H9 (cell line): ENCODE data around the gene TCAF1. TPM values are rescaled to one million over a fixed set of nuclear protein-coding genes. Genes with fewer than 3 reads are reported as not detected.
"Not testable (repeated sequence)": the region's sequence is repeated elsewhere in the genome, so short reads cannot be mapped to it uniquely, and the experiment has no call there.

Experiments
- DNase-seq: peaks from one replicate; pipeline ENCODE4 v3.0.0-alpha.2; 2017
- H2AFZ ChIP-seq: one replicate; pipeline ENCODE4 v1.6.1; 2013; ENCODE audit warnings: mild to moderate bottlenecking, low read length, control low read depth, moderate library complexity
- H2AK5ac ChIP-seq: 2 replicates; pipeline ENCODE4 v1.6.1; 2013; ENCODE audit warnings: low read length, control low read depth, mixed read lengths; ENCODE audit not compliant: insufficient read length
- H2BK120ac ChIP-seq: one replicate; pipeline ENCODE4 v1.6.1; 2013; ENCODE audit warnings: low read depth, mild to moderate bottlenecking, low read length, control low read depth, inconsistent platforms; ENCODE audit not compliant: poor library complexity, severe bottlenecking
- H2BK12ac ChIP-seq: 2 replicates; pipeline ENCODE4 v1.6.1; 2013; ENCODE audit warnings: low read length, control low read depth, mixed read lengths, low read depth; ENCODE audit not compliant: insufficient read length
- H2BK15ac ChIP-seq: 2 replicates; pipeline ENCODE4 v1.6.1; 2013; ENCODE audit warnings: low read depth, low read length, control low read depth
- H2BK20ac ChIP-seq: one replicate; pipeline ENCODE4 v1.6.1; 2013; ENCODE audit warnings: low read depth, mild to moderate bottlenecking, low read length, control low read depth, inconsistent platforms; ENCODE audit not compliant: poor library complexity, severe bottlenecking
- H2BK5ac ChIP-seq: 2 replicates; pipeline ENCODE4 v1.6.1; 2013; ENCODE audit warnings: low read length, control low read depth, mixed read lengths; ENCODE audit not compliant: insufficient read length
- H3K14ac ChIP-seq: 2 replicates; pipeline ENCODE4 v1.6.1; 2013; ENCODE audit warnings: low read length, control low read depth; ENCODE audit not compliant: insufficient read depth
- H3K18ac ChIP-seq: 2 replicates; pipeline ENCODE4 v1.6.1; 2013; ENCODE audit warnings: low read depth, mild to moderate bottlenecking, mixed read lengths, low read length, control low read depth; ENCODE audit not compliant: insufficient read length
- H3K23ac ChIP-seq: 2 replicates; pipeline ENCODE4 v1.6.1; 2013; ENCODE audit warnings: low read length, control low read depth, mixed read lengths, low read depth; ENCODE audit not compliant: insufficient read length
- H3K23me2 ChIP-seq: 2 replicates; pipeline ENCODE4 v1.6.1; 2013; ENCODE audit warnings: low read depth, mild to moderate bottlenecking, mixed read lengths, low read length, control low read depth; ENCODE audit not compliant: insufficient read length, poor library complexity, severe bottlenecking
- H3K27ac ChIP-seq: 2 replicates; pipeline ENCODE4 v1.5.1; 2013; ENCODE audit warnings: low read length, control low read depth, mixed read lengths, low read depth; ENCODE audit not compliant: insufficient read length
- H3K27me3 ChIP-seq: 2 replicates; pipeline ENCODE4 v1.6.1; 2013; ENCODE audit warnings: low read length, control low read depth, inconsistent platforms; ENCODE audit not compliant: insufficient read depth
- H3K4ac ChIP-seq: 2 replicates; pipeline ENCODE4 v1.6.1; 2013; ENCODE audit warnings: low read depth, mild to moderate bottlenecking, control low read depth, inconsistent platforms, low read length, moderate library complexity
- H3K4me1 ChIP-seq: 2 replicates; pipeline ENCODE4 v1.6.1; 2013; ENCODE audit warnings: low read length, control low read depth, inconsistent platforms; ENCODE audit not compliant: insufficient read depth
- H3K4me2 ChIP-seq: 2 replicates; pipeline ENCODE4 v1.6.1; 2013; ENCODE audit warnings: low read length, control low read depth, mixed read lengths; ENCODE audit not compliant: insufficient read length, insufficient read depth
- H3K56ac ChIP-seq: 2 replicates; pipeline ENCODE4 v1.6.1; 2013; ENCODE audit warnings: low read depth, mild to moderate bottlenecking, mixed read lengths, low read length, control low read depth; ENCODE audit not compliant: insufficient read length
- H3K79me1 ChIP-seq: 2 replicates; pipeline ENCODE4 v1.6.1; 2013; ENCODE audit warnings: low read depth, mild to moderate bottlenecking, moderate library complexity, low read length, control low read depth, inconsistent platforms; ENCODE audit not compliant: insufficient read depth, poor library complexity, severe bottlenecking
- H3K79me2 ChIP-seq: 2 replicates; pipeline ENCODE4 v1.6.1; 2013; ENCODE audit warnings: low read length, control low read depth, inconsistent platforms; ENCODE audit not compliant: insufficient read depth
- H3K9ac ChIP-seq: 2 replicates; pipeline ENCODE4 v1.6.1; 2013; ENCODE audit warnings: low read length, control low read depth, mixed read lengths; ENCODE audit not compliant: insufficient read length; ENCODE audit errors: extremely low read depth
- H3K9me3 ChIP-seq: one replicate; pipeline ENCODE4 v1.6.1; 2013; ENCODE audit warnings: low read depth, low read length, inconsistent platforms; ENCODE audit not compliant: control insufficient read depth
- H3T11ph ChIP-seq: one replicate; pipeline ENCODE4 v1.6.1; 2013; ENCODE audit warnings: mild to moderate bottlenecking, low read length, control low read depth, inconsistent platforms
- H4K20me1 ChIP-seq: one replicate; pipeline ENCODE4 v1.6.1; 2013; ENCODE audit not compliant: control insufficient read depth, insufficient read length, insufficient read depth
- H4K5ac ChIP-seq: 2 replicates; pipeline ENCODE4 v1.6.1; 2013; ENCODE audit warnings: low read depth, mild to moderate bottlenecking, mixed read lengths, low read length, control low read depth; ENCODE audit not compliant: insufficient read length
- H4K8ac ChIP-seq: replicated peaks from 2 replicates; pipeline ENCODE4 v1.6.1; 2013; ENCODE audit warnings: low read length, control low read depth, mixed read lengths, low read depth; ENCODE audit not compliant: insufficient read length
- H4K91ac ChIP-seq: 2 replicates; pipeline ENCODE4 v1.6.1; 2013; ENCODE audit warnings: low read depth, mild to moderate bottlenecking, moderate library complexity, mixed read lengths, low read length, control low read depth; ENCODE audit not compliant: insufficient read length
- H3K27ac Mint-ChIP-seq, 3 experiments: 2 replicates in 2 of 3; 3 replicates in 1 of 3; pipeline ENCODE4 v1.8.0; 2020 to 2021; ENCODE audit warnings: mixed read lengths in 3 of 3, mild to moderate bottlenecking in 1 of 3, moderate library complexity in 1 of 3
- H3K27me3 Mint-ChIP-seq: 2 replicates; pipeline ENCODE4 v1.8.0; 2021; ENCODE audit warnings: low read depth, mild to moderate bottlenecking, moderate library complexity, mixed read lengths
- H3K36me3 Mint-ChIP-seq, 3 experiments: 2 replicates in 2 of 3; 3 replicates in 1 of 3; pipeline ENCODE4 v1.8.0; 2020 to 2021; ENCODE audit warnings: low read depth in 3 of 3, mixed read lengths in 3 of 3; ENCODE audit not compliant: insufficient read depth in 1 of 3
- H3K4me1 Mint-ChIP-seq, 2 experiments: 2 replicates each; pipeline ENCODE4 v1.8.0; 2020; ENCODE audit warnings: mixed read lengths in 2 of 2
- H3K4me3 Mint-ChIP-seq, 2 experiments: 2 replicates in 1 of 2; 3 replicates in 1 of 2; pipeline ENCODE4 v1.8.0; 2020 to 2021; ENCODE audit warnings: mild to moderate bottlenecking in 2 of 2, mixed read lengths in 2 of 2, moderate library complexity in 1 of 2
- H3K9me3 Mint-ChIP-seq, 2 experiments: 2 replicates in 1 of 2; 3 replicates in 1 of 2; pipeline ENCODE4 v1.8.0; 2020; ENCODE audit warnings: mild to moderate bottlenecking in 2 of 2, mixed read lengths in 2 of 2, moderate library complexity in 1 of 2
- WGBS: extraction: QIAGEN DNeasy Blood & Tissue Kit; methylation state at CpG from one replicate; pipeline ENCODE4 v1.1.7; 2013; ENCODE audit warnings: missing lambda C conversion rate, low lambda C conversion rate, mixed read lengths; ENCODE audit not compliant: insufficient read length; ENCODE audit errors: extremely low coverage; 5-methylcytosine and 5-hydroxymethylcytosine counted together
- total RNA-seq: library from RNA; stranded (reverse); gene quantifications from 2 replicates; pipeline ENCODE4 v1.2.1, GENCODE V29; 2021
- TF ChIP-seq, protein P1 (sequence below): fragments of 200-600 bp; sonication (generic); conservative IDR thresholded peaks from 3 replicates; pipeline ENCODE4 v1.8.0; 2021; ENCODE audit warnings: antibody characterized with exemption, mild to moderate bottlenecking

TCAF1 gene
- total RNA-seq, 1 experiment from 2014 or later = 46.8 TPM

DNA sequence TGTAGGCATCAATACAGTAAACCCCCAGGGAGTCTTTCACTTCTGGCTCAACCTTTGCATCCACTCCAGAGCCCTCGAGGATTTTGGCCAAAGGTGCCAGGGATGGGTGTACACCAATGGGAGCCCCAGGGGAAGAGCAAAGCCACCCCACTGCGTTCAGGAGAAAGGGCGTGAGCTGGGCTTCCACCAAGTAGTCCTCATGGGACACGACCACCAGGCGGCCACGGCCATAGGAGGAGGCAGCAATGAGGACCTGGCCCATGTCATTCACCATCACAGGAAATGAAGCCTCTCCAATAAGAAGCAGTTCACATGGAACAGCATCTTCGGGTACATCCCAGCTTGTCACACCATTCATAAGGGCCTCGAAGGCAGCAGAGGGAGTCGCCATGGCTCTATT is 25.8 kb downstream of the TCAF1 start:
- no peak overlapping the region for H3K9ac ChIP-seq
- H2AK5ac ChIP-seq = no peak overlapping the region
- no peak overlapping the region for H2BK120ac ChIP-seq
- H4K91ac ChIP-seq = no peak overlapping the region
- H4K20me1 ChIP-seq = no peaks in the 10 kb centered on the region
- no peaks in the 10 kb centered on the region for H3K27me3 Mint-ChIP-seq
- H4K5ac ChIP-seq = no peak overlapping the region
- H3K14ac ChIP-seq = no peak overlapping the region
- no peaks in the 10 kb centered on the region for H3K9me3 Mint-ChIP-seq
- H3K4me2 ChIP-seq = no peak overlapping the region
- 0 out of 2 replicates have a peak, but pooled peaks cover 2% of the 10 kb centered on the region for H3K4me1 ChIP-seq
- no peaks in the 10 kb centered on the region for H3K79me2 ChIP-seq
- DNase-seq = no peak
- peaks cover 0 to 3% of the 10 kb centered on the region in 2 experiments; a peak in 1 of 4 replicates for H3K4me1 Mint-ChIP-seq
- TF ChIP-seq, protein P1, sequence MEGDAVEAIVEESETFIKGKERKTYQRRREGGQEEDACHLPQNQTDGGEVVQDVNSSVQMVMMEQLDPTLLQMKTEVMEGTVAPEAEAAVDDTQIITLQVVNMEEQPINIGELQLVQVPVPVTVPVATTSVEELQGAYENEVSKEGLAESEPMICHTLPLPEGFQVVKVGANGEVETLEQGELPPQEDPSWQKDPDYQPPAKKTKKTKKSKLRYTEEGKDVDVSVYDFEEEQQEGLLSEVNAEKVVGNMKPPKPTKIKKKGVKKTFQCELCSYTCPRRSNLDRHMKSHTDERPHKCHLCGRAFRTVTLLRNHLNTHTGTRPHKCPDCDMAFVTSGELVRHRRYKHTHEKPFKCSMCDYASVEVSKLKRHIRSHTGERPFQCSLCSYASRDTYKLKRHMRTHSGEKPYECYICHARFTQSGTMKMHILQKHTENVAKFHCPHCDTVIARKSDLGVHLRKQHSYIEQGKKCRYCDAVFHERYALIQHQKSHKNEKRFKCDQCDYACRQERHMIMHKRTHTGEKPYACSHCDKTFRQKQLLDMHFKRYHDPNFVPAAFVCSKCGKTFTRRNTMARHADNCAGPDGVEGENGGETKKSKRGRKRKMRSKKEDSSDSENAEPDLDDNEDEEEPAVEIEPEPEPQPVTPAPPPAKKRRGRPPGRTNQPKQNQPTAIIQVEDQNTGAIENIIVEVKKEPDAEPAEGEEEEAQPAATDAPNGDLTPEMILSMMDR = no peak
- no peaks in the 10 kb centered on the region for H3K79me1 ChIP-seq
- H3K27me3 ChIP-seq = no peaks in the 10 kb centered on the region
- H3K23ac ChIP-seq = no peak overlapping the region
- no peak overlapping the region for H3K18ac ChIP-seq
- H3K56ac ChIP-seq = no peak overlapping the region
- no CpG with 5 or more reads among the region's 9 CpGs for WGBS
- H2BK20ac ChIP-seq = no peak overlapping the region
- H3K9me3 ChIP-seq = no peaks in the 10 kb centered on the region
- H3K36me3 Mint-ChIP-seq = peaks cover 10 to 18% (median 17%) of the 10 kb centered on the region in 3 experiments; a peak in 6 of 7 replicates
- no peaks in the 10 kb centered on the region for H3K23me2 ChIP-seq
- H3T11ph ChIP-seq = no peak overlapping the region
- no peak overlapping the region for H2BK5ac ChIP-seq
- peak overlapping the region in 1 of 3 experiments; percentile 42; a peak in 1 of 7 replicates for H3K27ac Mint-ChIP-seq
- no peak overlapping the region for H3K4ac ChIP-seq
- no peak overlapping the region for H2BK12ac ChIP-seq
- H2BK15ac ChIP-seq = no peak overlapping the region
- no peak overlapping the region for H2AFZ ChIP-seq
- no peak overlapping the region for H3K27ac ChIP-seq
- H3K4me3 Mint-ChIP-seq = no peak overlapping the region
- H4K8ac ChIP-seq = no peak overlapping the region

DNA sequence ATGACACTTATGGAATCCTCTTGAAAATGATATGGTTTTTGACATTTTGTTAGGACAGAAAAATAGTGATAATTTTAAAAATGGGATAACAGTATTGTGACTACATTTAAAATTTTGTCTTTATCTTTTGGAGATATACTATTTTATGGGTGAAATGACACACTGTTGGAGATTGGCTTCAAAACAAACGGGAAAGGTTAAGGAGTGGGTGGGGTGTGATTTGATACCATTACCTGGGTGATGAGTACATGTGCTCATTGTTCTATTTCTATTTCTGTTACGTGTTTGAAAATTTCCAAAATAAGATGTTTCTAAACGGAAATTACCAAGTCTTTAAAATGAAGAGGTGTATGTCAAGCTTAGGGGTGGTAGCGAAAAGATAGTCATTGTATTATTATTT is 28.7 kb downstream of the TCAF1 start:
- WGBS = no CpG with 5 or more reads among the region's 4 CpGs

More for the DNA sequence above, 28.7 kb downstream of the TCAF1 start:
- not testable (repeated sequence) for H2BK20ac ChIP-seq, H4K20me1 ChIP-seq, H2AFZ ChIP-seq, H3K79me2 ChIP-seq, H3K27ac Mint-ChIP-seq, H4K91ac ChIP-seq, H3K4me1 Mint-ChIP-seq, H2BK12ac ChIP-seq, H3T11ph ChIP-seq, H3K23ac ChIP-seq, H2AK5ac ChIP-seq, H3K18ac ChIP-seq, DNase-seq, H4K8ac ChIP-seq, H3K4me2 ChIP-seq, H3K9ac ChIP-seq, H3K14ac ChIP-seq, H2BK5ac ChIP-seq, H3K27me3 ChIP-seq, H3K27me3 Mint-ChIP-seq, H3K27ac ChIP-seq, H3K4ac ChIP-seq, H3K9me3 ChIP-seq, H2BK15ac ChIP-seq, H3K9me3 Mint-ChIP-seq, H3K4me3 Mint-ChIP-seq, H3K56ac ChIP-seq, H2BK120ac ChIP-seq, H3K79me1 ChIP-seq, H4K5ac ChIP-seq, H3K4me1 ChIP-seq, H3K23me2 ChIP-seq
- H3K36me3 Mint-ChIP-seq = peaks cover 10 to 18% (median 17%) of the 10 kb centered on the region in 3 experiments; a peak in 6 of 7 replicates
